GM18511 (cell line): ENCODE measurements around the gene CPT1A.

Source experiments
- ATAC-seq: cut with Tn5 transposase; IDR thresholded peaks from one replicate; pipeline ENCODE4 v1.9.1; 2021; ENCODE audit warnings: mild to moderate bottlenecking, moderate library complexity; ENCODE audit not compliant: unreplicated experiment

Gene CPT1A

GRCh38 chr11:68804786-68805185 is 36.9 kb downstream of the CPT1A start:
- no peak for ATAC-seq

DNA sequence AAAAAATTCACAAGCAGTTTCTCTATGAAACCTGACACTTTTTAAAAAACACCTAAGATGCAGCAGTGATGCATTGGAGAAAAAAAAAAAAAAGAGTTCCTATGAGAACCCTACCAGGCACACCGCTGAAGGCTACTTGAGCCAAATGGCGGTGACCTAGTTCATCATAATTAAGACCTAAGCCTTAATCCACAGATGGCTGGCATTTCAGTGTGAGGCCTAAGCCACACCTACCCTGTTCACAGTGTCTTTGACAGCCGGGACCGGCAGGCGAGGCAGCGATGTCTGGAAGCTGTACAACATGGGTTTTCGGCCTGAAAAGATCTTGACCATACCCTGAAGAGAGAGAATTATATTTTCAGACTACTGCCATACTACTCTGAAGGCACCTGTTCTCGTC is 38.0 kb downstream of the CPT1A start:
- ATAC-seq: no peak

- ATAC-seq: no peak
Observed at GRCh38 chr11:68798221-68798813, 43.4 kb downstream of the CPT1A start.

DNA sequence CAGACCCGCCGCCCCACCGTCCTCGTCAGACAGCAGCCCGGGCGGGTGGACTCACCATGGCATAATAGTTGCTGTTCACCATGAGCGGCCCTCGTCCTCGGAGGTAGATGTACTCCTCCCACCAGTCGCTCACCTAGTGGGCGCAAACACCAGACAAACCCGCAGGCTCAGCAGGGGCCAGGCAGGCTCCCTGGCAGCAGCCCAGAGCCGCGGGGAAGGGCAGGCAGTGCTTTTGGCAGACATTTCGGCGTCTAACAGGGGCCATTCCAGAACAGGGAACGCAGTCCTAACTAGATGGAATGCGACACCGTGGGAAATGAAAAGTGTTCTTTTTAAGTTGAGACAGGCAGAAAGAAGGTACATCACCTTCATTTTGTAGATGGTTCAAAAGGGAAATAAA is 44.9 kb downstream of the CPT1A start:
- no peak for ATAC-seq

DNA sequence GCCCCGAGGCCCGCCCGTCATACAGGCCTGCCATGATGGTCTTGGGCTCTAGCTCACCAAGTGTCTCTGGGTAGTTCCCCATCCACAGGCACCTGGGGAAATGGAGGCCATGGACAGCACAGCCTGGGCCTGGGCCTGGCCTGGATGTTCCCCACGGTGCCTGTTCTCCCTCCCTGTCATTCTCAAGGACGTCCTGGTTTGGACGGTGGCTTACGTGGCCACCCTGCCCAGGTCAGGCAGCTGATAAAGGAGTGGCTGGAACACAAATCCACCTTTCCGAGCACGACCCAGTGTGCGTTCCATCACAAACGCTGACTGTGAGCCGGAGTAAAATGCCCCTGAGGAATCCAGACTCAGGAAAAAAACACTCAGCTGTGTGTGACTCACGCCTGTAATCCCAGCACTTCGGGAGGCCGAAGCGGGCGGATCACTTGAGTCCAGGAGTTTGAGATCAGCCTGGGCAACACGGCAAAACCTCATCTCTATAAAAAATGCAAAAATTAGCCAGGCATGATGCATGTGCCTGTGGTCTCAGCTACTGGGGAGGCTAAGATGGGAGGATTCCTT is 49.2 kb downstream of the CPT1A start:
- ATAC-seq: no peak

DNA sequence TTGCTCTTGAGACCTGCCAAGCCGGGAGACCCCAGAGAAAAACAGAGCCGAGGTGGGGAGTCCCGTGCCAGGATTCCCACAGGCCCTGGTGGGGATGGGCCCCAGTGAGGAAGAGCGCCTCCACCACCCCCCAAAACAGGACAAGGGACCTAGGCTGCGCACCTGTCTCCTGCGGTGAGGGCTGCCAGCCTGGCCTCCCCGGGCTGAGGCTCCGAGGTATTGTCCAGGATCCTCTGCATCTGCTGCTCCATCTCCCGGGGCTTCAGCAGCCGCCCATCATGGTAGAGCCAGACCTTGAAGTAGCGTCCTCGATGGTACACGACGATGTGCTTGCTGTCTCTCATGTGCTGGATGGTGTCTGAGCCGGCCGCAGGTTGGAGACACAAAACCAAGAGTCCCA is 57.1 kb downstream of the CPT1A start:
- ATAC-seq: no peak

GRCh38 chr11:68783216-68783821 is 58.4 kb downstream of the CPT1A start:
- no peak for ATAC-seq

DNA sequence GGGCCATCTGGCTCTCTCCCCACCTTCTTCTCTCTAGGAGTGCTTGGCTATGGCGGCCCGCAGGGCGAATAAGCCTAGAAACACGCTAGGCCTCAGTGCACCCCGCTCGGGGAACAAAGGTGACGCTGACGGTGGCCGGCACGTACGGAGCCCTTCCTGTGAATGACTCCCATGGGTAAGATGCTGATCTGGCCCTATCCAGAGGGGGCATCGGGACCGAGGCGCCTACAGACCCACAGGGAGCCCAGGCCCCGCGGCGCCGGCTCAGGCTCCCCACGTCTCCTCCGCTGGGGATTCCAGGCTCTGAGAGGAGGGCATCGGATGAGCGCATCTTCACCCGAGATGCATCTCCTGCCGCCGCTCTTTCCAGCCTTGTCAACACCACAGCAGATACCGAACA is 59.0 kb downstream of the CPT1A start:
- ATAC-seq: no peak

GRCh38 chr11:68780829-68781228 is 60.9 kb downstream of the CPT1A start:
- no peak for ATAC-seq

- ATAC-seq: no peak
Observed at GRCh38 chr11:68778205-68778604, 63.5 kb downstream of the CPT1A start.

- no peak for ATAC-seq
Observed at GRCh38 chr11:68776442-68777235, 65.1 kb downstream of the CPT1A start.

- no peak for ATAC-seq
Observed at GRCh38 chr11:68775951-68776388, 65.7 kb downstream of the CPT1A start.

GRCh38 chr11:68774194-68774585 is 67.5 kb downstream of the CPT1A start:
- ATAC-seq: no peak

DNA sequence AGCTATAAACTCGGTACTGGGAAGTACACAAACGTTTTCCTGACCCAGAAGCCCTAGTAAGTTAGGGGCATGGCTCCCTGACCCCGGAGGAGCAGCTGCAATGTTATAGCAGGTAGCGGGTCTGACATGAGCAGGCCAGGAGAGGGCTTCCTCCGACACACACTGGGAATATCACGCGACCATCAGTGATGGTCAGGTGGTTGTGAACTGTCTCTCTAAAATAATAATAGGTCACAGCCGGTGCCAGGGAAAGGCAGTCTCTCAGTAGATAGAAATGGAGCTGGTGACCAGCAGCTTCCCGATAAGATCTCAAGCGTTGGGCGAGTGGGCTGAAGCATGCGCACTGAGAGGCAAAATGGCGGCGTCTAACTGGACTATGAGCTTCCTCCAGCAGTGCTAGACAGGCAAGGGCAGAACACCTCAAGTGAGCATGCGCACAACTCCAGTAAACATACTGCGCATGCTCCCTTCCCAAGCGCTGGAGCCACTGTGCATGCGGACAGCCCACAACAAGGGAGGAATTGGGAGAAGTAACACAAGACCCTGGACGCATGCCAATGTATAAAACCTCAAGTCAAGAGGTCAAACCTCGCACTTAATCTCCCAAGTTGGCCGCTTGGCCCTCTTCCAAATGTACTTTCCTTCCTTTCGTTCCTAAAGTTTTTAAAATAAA is 68.1 kb downstream of the CPT1A start:
- no peak for ATAC-seq

GRCh38 chr11:68772936-68773335 is 68.8 kb downstream of the CPT1A start:
- ATAC-seq: no peak

DNA sequence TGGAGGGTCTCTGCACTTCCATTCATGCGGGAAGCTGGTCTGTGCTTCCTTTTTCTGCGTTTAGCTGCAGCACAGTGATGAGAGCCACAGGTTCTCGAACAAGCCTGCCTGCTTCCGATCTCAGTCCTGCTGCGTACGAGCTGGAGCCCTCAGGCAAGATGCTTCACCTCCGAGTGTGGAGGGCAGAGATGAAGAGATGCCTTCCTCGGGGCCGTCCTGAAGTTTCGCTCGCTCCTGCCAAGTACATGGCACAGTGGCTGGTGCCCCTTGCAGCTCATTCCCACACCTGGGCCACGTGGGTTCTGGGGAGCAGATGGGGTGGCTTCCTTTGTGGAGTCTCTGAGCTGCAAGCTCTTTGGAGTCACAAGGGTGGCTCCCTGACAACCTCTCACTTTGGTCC is 70.9 kb downstream of the CPT1A start:
- no peak for ATAC-seq

DNA sequence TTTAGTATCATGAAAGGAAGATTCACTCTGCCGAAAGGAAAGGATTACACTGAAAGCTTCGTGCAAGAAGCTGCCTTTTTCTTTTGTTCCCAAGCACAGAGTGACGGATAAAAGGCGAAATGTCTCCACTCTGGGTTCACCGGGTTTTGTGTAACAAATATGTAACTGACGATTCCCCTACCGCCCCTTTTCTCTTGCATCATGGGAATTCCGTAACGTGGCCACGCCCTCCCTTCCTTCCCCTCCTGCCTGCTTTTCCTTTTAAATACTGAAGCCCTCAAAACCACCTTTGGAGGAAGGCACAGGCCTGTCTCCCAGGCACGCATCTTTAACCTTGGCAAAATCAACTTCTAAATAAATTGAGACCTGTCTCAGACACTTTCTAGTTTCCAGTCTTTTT is 74.0 kb downstream of the CPT1A start:
- no peak for ATAC-seq

- ATAC-seq: no peak
Observed at GRCh38 chr11:68766786-68767185, 74.9 kb downstream of the CPT1A start.

DNA sequence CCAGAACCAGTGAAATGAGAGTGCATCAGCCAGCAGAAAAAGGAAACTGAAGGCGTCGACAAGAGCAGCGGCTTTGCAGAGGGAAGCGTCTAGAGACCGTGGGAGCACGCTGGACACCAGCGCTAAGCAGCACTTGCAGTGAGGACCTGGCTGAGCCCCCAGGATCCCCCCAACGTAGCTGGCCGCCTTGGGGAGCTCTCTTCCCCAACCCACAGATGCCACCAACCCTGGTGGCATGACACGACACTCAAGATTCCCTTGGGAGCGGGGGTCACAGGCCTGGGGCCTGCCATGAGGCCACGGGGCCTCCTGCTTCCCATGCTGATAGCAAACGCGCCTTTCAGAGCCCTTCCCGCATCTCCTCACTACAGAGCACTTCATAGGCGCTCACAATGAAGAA is 77.0 kb downstream of the CPT1A start:
- ATAC-seq: no peak

DNA sequence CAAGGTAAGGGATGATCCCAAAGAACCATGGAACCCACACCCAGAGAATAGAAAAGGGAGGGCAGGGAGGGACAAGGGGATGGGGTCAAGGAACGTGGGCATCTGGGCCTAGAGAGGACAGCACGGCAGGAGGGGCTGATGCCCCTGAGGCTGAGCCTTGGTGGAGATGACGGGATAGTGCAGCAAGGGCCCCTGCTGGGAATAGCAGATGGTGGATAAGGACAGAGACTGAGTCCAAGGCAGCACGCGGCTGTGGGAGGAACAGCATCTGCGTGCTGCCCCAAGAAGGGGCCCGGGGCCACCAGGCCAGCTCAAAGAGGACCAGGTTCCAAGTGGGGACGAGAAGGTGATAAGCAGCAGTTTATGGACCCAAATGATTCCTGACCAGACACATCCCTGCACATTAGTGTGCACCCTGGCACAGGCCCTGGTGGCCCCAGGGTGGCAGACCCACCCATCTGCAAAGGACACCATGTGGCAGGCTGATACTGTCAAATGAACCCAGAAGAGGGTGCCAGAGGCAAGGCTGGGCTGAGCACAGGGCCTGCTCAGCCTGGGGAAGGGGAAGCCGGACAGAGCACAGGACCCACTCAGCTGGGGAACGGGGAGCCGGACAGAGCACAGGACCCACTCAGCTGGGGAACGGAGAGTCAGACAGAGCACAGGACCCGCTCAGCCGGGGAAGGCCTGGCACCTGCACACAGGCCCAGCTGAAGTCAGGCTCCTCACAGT is 77.6 kb downstream of the CPT1A start:
- no peak for ATAC-seq
